HG03558 (cell line): ENCODE measurements around the gene PARL.
"Not testable (repeated sequence)": the region's sequence is repeated elsewhere in the genome, so short reads cannot be mapped to it uniquely, and the experiment has no call there.

Experiments used
- ATAC-seq: cut with Tn5 transposase; IDR thresholded peaks from one replicate; pipeline ENCODE4 v1.9.1; 2021; ENCODE audit warnings: moderate number of reproducible peaks; ENCODE audit not compliant: unreplicated experiment; ENCODE audit errors: extremely low read depth

PARL gene

GRCh38 chr3:183800243-183800863 lies 84.3 kb downstream of the PARL start:
- no peak for ATAC-seq

- no peak for ATAC-seq
Measured at GRCh38 chr3:183799461-183799860, 85.2 kb downstream of the PARL start.

- no peak for ATAC-seq
Measured at GRCh38 chr3:183797996-183798395, 86.7 kb downstream of the PARL start.

GRCh38 chr3:183796372-183796771 lies 88.3 kb downstream of the PARL start:
- ATAC-seq, result no peak

- ATAC-seq, result no peak
Measured at GRCh38 chr3:183794452-183794851, 90.2 kb downstream of the PARL start.

GRCh38 chr3:183792976-183793375 lies 91.7 kb downstream of the PARL start:
- ATAC-seq, result no peak

- no peak for ATAC-seq
Measured at GRCh38 chr3:183790700-183791099, 94.0 kb downstream of the PARL start.

GRCh38 chr3:183789826-183790225 lies 94.9 kb downstream of the PARL start:
- ATAC-seq, result no peak

- not testable (repeated sequence) for ATAC-seq
Measured at GRCh38 chr3:183784503-183784902, 100.2 kb downstream of the PARL start.

- ATAC-seq, result no peak
Measured at GRCh38 chr3:183782576-183783276, 102.0 kb downstream of the PARL start.

GRCh38 chr3:183781246-183781645 lies 103.4 kb downstream of the PARL start:
- ATAC-seq, result no peak

- ATAC-seq, result no peak
Measured at GRCh38 chr3:183779896-183780465, 104.7 kb downstream of the PARL start.
